Activated CD4-positive, alpha-beta T cell treated with anti-CD3 and anti-CD28 coated beads, Interleukin-2, Interleukin-6, amounts not matched to agents 100 ng/mL and 50 ng/mL, durations not matched to agents 16 hours and 8 hours (primary cell): ENCODE data around the gene TNFAIP8L1.
"Not testable (repeated sequence)": the region's sequence is repeated elsewhere in the genome, so short reads cannot be mapped to it uniquely, and the experiment has no call there.

Experiments used
- DNase-seq: peaks from one replicate; pipeline ENCODE4 v3.0.0-alpha.2; 2020

The TNFAIP8L1 gene

GRCh38 chr19:4638828-4639530 lies at the start of gene TNFAIP8L1:
TSS of gene TNFAIP8L1 (plus strand) at chr19:4639516. CDS start at chr19:4651870, 12,354 bp downstream.
- DNase-seq = peak; percentile 100

DNA sequence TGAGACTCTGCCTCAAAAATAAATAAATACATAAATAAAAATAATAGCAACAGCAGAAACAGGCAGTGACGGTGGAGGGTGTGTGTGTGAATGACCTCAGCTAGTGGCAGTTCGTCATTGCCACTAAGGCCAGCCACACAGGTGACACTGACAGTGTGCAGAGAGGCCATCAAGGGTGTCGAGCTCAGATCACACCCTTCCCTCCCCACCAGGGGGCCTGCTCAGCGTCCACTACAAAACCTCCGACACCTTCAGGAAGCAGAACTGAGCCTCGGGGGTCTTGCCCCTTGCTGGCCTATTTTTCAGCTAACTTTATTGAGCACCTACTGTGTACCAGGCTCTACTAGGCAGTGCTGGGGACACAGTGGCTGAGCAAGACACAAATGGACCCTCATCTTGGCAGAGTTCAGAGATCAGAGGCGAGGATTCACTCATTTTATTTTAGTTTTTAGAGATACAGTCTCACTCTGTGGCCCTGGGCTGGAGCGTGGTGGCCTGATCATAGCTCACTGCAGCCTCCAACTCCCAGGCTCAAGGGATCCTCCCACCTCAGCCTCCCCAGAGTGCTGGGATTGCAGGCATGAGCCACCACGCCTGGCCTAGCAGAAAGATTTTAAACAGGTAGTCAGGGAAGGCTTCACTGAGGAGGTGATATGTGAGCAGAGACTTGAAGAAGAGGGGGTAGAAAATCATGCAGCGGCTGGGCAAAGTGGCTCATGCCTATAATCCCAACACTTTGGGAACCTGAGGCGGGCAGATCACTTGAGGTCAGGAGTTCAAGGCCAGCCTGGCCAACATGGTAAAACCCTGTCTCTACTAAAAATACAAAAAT lies 49.5 kb upstream of the TNFAIP8L1 start:
- peak; percentile 23 for DNase-seq

- DNase-seq = no peak
Observed at GRCh38 chr19:4590559-4590958, 48.8 kb upstream of the TNFAIP8L1 start.

DNA sequence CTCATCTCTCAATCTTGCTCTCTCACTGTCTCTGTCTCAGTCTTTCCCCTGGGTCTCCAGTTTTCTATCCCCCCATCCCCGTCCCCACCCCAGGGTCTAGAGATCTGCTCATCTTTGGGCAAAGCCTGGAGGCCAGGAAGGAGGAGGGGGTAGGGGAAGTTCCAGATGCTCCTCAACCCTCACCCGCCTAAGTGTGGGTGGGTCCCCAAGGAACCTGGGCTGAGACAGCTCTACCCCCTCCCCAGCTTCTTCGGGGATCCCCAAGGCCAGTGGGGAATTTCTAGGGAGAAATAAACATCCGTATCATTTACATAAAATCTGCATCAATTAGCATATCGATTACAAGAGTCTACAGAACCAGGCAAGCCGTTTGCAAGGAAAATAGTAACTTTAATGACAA lies 48.0 kb upstream of the TNFAIP8L1 start:
- no peak for DNase-seq

GRCh38 chr19:4592445-4592844 lies 46.9 kb upstream of the TNFAIP8L1 start:
- no peak for DNase-seq

DNA sequence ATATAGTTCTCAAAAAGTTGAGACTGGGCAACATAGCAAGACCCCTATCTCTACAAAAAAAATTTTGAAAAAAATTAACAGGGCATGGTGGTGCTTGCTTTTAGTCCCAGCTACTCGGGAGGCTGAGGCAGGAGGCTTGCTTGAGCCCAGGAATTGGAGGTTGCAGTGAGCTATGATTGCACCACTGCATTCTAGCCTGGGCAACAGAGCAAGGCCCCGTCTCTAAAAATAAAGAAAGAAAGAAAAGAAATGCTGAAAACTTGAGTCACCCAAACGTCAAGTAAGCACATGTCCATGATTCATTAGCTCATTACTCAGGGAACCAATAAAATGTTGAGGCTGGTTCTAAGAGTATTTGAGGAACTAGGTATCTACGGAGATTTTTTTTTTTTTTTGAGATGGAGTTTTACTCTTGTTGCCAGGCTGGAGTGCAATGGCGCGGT lies 45.9 kb upstream of the TNFAIP8L1 start:
- no peak for DNase-seq

- no peak for DNase-seq
Observed at GRCh38 chr19:4594201-4594600, 45.1 kb upstream of the TNFAIP8L1 start.

DNA sequence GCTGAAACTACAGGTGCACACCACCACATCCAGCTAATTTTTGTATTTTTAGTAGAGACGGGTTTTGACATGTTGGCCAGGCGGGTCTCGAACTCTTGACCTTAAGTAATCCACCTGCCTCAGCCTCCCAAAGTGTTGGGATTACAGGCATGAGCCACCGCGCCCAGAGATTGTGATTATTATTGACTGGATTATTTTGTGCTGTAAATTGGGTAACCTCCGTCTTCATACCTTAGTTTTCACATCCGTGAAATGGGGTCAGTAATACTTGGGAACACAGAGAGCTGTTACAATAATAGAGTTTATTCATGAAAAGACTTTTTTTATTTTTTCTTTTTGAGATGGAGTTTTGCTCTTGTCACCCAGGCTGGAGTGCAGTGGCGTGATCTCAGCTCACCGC lies 44.2 kb upstream of the TNFAIP8L1 start:
- DNase-seq = not testable (repeated sequence)

GRCh38 chr19:4596033-4596904 lies 43.0 kb upstream of the TNFAIP8L1 start:
- DNase-seq = no peak

DNA sequence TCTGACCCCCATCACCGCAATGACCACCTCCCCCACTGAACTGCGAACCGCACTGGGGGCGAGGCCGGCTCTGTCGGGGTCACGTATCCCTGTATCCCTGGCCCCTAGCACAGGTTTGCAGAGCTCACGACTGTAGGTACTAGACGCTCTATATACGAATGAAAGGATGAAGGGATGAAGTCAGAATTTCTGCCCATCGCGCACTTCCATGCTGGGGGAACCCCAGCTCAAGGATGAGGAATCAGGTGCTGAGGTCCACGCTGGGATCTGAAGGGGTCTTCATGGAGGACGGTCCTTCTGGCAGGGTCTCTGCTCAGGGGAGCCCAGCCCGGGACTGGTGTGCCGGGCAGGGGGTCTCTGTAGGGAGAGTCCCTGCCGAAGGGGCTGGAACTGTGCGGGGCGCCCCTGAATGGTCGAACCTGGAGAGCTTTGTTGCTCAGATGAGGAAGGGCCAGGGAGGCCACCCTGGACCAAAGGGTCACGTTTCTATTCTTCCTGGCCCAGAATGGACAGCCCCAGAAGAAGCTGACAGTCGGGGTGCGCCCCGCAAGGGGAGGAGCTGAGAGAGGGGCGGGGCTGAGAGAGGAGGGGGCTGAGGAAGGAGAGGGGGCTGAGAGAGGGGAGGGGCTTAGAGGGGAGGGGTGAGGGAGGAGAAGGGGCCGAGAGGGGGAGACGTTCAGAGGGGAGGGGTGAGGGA lies 41.9 kb upstream of the TNFAIP8L1 start:
- DNase-seq = no peak

GRCh38 chr19:4597975-4598671 lies 41.2 kb upstream of the TNFAIP8L1 start:
- DNase-seq = peak; percentile 57

- DNase-seq = no peak
Observed at GRCh38 chr19:4598712-4599111, 40.6 kb upstream of the TNFAIP8L1 start.

- DNase-seq = no peak
Observed at GRCh38 chr19:4600082-4600481, 39.2 kb upstream of the TNFAIP8L1 start.

DNA sequence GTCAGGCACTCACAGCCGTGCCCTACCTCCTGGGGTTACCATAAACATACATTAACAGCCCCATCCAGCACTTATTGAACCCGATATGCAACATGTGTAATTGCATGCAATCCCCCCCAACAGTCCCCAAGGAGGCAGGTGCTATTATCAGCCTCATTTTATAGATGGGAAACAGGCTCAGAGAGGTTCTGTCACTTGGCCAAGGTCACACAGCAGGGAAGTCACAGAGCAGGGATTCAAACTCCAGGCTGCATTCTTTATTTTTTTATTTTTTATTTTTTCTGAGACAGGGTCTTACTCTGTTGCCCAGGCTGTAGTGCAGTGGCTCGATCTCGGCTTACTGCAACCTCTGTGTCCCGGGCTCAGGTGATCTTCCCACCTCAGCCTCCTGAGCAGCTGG lies 38.4 kb upstream of the TNFAIP8L1 start:
- DNase-seq = no peak

DNA sequence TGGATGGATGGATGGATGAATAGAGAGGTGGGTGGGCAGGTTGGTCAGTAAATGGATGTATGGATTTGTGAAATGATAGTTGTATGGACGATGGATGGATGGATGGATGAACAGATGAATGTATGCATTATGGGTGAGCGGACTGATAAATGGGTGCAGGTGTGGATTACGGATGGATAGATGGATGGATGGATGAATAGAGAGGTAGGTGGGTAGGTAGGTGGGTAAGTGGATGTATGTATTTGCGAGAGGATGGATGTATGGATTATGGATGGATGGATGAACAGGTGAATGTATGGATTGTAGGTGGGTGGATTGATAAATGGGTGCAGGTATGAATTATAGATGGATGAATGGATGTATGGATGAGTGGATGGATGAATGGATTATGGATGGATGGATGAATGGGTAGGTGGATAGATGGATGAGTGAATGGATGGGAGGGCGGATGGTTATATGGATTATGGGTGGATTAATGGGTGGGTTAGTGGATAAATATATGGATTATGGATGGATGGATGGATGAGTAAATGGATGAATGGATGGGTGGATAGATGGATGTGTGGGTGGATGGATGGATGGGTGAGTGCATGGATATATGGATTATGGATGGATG lies 37.0 kb upstream of the TNFAIP8L1 start:
- no peak for DNase-seq

DNA sequence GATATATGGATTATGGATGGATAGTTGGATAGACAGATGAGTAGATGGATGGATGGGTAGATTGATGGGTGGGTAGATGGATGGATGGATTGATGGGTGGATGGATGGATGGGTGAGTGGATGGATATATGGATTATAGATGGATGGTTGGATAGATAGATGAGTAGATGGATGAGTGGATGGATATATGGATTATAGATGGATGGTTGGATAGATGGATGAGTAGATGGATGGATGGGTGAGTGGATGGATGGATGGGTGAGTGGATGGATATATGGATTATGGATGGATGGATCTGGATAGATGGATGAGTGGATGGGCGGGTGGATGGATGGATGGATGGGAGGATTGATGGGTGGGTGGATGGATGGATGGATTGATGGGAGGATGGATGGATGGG lies 36.4 kb upstream of the TNFAIP8L1 start:
- no peak for DNase-seq

GRCh38 chr19:4604912-4605311 lies 34.4 kb upstream of the TNFAIP8L1 start:
- no peak for DNase-seq

DNA sequence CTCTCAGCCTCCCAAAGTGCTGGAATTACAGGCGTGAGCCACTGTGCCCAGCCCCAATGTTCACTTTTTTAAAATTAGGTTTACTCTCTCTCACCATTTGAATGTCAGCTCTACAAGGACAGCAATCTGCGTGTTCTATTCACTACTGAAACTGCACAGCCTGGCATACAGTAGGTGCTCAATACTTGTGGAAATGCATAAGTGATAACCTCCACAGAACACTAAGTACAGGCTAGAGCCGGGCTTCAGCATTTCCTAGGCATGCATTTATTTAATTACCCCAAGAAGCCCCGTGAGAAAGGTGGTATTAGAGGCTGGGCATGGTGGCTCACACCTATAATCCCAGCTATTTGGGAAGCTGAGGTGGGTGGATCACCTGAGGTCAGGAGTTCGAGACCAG lies 33.1 kb upstream of the TNFAIP8L1 start:
- no peak for DNase-seq

- DNase-seq = no peak
Observed at GRCh38 chr19:4606921-4607678, 32.2 kb upstream of the TNFAIP8L1 start.

DNA sequence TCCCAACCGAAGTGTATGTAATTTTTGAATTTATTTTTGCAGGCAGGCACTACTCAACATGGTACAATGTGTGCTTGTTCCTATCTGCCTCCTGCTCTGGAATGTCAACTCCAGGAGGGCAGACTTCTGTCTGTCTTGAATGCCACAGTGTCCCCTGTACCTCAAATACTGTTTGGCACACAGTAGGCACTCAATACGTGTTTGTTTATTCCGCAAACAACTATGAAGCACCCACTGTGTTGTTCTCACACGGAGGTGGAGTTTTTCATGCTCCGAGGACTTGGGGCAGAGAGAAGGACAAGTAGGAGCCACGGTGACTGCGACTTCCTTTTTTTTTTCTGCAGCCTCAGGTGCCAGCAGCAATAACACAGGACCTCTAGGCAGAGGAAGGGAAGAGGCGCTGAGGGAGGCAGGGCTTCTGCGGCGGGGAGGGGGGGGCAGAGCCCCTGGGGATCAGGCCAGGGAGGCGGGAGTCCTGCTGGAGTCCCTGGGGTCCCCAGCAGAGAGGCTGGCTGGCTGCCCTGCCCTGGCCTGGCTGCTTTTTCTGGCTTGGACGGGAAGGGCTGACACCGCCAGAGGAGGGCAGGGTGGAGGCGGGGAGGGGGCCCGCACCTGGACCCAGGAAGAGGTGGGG lies 29.3 kb upstream of the TNFAIP8L1 start:
- no peak for DNase-seq
